Hematopoietic multipotent progenitor cell treated with erythropoietin and hydrocortisone succinate and interleukin-3 and kit ligand, for 8 days (in vitro differentiated cells): ENCODE results near the gene NEDD9.

Experiments used
- DNase-seq: peaks from one replicate; pipeline ENCODE4 v3.0.0-alpha.2; 2015

Gene NEDD9

GRCh38 chr6:11232770-11233626 lies 530 bp upstream of the NEDD9 start:
- DNase-seq, result no peak

GRCh38 chr6:11231564-11232192 lies 790 bp downstream of the NEDD9 start:
- DNase-seq, result no peak

DNA sequence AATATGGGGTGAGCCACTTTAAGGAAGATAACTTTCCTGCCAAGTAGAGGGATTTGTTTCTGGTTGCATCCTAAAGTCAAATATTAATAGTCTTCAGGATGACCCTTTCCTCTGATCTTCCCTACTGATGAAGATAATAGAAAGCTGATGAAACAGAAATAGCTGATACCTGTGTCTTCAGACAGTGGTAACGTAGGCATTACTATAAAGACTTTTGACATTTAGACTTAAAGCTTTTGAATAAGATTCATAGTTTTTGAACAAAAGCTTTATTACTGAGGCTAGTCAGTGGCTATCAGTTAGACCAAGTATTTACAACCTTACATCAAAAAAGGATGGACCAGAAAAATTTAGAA lies 1.4 kb downstream of the NEDD9 start:
- no peak for DNase-seq

GRCh38 chr6:11230158-11231107 lies 2.0 kb downstream of the NEDD9 start:
- no peak for DNase-seq

GRCh38 chr6:11229655-11230046 lies 2.8 kb downstream of the NEDD9 start:
- no peak for DNase-seq

DNA sequence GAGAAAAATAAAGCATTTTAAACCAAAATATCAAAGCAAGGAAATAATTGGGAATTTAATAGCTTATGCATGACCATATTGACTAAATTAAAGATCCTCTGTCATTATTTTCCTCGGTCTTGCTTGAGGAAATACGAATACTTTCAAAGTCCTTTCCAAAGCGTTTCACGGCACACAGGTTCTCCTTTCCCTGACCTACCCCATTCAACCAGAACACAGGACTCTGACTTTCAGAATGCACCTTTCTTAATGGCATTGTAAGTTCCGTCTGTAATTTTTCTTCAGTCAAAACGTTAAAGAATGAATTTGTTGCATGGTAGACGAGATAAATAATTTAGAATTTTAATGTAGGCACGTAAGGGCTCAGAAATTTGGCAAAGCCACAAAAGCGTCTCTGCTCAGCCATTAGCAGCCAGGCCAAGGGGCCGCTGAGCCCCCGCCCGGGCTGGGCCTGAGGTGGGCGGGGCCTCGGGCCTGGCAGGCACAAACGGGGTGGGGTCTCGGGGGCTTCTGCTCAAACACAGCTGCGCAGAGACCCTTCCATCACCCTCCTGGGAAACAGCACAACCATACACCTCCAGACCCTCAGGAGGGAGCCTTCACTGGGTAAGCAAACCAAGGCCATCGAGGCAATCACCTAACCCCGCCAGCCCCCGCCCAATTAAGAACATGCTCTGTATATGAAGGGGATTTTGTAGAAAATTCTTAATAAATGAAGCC lies 3.4 kb downstream of the NEDD9 start:
- DNase-seq, result no peak

DNA sequence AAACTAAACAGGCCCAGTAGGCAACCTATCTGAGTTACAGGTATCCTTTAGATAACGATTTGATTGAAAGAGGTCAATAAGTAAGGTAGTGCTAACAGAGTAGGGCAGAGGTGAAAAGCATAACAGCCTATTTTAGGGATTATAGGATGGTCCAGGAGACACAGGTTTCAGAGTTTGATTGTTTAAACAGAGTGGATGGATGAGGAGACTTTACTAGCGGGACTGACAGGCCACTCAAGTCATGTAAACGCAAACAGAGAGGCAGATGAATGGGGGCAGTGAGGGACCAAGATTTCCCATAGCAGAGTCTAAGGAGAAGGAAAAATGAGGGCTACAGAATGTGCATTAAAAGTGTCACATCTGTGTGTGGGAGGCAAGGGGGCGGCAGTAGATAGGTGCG lies 4.8 kb downstream of the NEDD9 start:
- no peak for DNase-seq

GRCh38 chr6:11226005-11226404 lies 6.5 kb downstream of the NEDD9 start:
- DNase-seq, result no peak

DNA sequence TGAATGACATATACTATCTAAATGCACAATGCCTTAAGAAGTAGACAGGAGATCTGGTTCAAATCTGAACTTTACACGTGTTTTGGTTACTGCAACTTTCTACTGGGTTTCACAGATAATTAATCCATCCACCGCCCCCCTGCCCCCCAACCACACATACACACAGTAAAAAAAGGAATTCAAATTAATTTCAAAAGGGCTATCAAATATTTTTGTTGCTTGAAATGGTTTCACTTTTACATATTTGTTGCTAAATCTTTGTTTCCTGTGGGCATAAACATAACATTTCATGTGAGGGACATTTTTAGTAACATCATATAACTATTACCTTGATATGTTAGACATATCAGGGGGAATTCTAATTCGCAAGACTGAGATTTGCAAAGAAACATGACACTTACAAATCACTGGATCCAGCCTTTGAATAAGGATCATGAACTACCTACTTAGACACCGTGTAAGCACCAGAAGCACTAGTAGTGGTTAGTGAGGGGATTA lies 7.5 kb downstream of the NEDD9 start:
- DNase-seq, result no peak

DNA sequence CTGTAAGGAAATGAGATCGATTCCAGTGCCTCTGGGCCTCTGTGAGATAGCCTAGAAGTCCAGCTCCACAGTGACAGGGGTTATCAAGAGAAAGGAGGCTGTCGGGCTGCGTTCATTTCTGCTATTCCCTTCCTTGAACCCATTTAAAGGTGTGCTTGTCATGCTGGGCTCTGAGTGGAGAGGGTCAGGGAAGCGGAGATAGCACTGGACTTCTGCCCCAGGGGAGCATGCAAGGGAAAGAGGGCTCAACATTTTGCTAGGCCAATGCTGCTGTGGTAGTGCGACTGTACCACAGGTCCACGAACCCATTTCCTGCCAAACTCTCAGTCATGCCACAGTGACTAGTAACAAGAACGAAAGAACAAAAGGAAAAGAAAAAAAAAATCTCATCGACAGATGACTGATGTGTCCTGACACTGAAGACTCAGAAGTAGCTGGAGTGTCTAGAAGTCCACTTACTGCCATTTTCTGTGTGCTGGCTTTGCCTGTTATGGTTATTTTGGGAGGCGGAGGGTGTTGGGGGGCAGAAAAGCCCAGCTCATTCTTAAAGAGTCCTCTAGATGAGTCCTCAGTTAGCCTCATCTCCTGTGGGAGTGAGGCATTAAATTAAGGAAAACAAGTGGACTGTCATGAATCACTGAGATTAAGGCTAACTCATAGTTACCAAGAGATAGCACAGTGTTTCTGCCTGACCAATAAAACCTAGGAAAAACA lies 8.1 kb downstream of the NEDD9 start:
- no peak for DNase-seq

- DNase-seq, result no peak
Observed at GRCh38 chr6:11223286-11223864, 9.1 kb downstream of the NEDD9 start.

DNA sequence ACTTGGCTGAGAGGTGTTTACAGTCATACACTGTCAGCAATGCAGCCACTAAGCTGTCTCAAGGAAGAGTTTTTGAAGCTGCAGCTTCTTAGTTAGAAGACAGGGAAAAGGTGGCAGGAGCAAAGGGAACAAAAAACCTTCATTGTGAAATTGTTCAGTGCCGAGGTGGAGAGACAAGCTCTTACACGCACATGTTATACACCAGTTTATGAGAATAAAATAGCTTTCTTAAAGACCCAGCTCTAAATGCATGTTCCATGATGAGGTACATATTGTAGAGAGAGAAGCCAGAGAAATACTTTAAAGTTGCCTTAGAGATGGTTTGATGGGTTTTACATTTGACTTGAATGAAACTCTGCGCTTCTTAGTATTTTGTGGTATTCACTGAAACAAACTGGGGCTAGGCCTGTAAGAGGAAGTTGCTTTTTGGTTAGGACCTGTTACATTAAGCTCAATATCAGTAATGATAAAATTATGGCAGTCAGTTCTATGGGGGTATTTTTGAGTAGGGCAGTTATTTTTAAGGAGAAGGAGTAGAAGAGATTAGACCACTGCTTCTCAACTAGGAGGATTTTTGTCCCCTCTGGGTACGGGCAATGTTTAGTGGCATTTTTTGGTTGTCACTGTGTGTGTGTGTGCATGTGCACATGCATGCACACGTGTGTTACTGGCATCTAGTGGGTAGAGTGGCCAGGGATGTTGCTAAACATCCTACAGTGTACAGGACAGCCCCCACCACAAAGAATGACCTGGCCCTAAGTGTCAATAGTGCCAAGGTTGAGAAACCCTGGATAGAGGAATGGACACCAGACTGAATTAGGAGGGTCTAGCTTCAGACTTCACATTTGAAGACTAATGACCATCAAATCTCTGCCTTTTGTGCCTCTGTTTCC lies 9.8 kb downstream of the NEDD9 start:
- DNase-seq, result no peak

- peak; percentile 12 for DNase-seq
Observed at GRCh38 chr6:11221623-11222384, 10.7 kb downstream of the NEDD9 start.

- no peak for DNase-seq
Observed at GRCh38 chr6:11219400-11219834, 13.1 kb downstream of the NEDD9 start.

DNA sequence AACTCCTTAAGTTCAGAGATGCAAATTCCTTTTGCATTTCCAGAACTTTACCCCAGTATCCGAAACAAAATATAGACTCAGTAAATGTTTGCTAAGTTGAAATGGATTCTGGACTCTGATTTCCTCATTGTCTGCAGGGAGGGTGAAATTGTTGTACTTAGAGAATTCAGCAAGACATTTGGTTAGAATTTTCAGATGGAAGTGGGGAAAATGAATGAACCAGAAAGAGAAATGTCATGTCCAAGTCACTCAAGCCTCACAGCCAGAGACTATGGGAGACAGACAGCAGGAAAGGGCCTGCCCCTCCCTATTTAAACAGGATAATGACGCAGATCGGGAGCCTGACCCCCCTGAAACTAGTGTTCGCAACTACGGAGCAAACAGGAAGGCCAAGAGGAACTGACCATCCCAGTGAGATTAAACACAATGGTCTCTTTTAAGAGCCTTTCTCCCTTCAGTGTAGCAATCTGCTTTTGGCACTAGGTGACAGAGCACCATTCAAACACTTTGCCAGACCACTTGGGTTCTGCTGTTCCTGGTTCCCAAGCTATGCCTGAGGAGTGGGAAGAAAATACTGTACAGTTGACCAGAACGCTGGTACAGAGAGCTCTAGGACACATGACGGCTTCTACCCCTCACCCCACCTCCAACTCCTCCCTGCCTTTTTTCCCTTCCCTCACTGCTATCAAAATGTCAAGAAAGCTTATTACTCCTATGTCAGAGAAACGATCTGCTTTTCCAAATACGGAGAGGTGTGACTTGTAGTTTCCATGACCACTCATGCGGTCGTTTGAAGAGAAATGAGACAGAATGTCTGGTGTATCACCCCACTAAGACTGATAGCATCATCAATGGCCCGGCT lies 13.7 kb downstream of the NEDD9 start:
- no peak for DNase-seq

GRCh38 chr6:11218102-11218442 lies 14.4 kb downstream of the NEDD9 start:
- no peak for DNase-seq

DNA sequence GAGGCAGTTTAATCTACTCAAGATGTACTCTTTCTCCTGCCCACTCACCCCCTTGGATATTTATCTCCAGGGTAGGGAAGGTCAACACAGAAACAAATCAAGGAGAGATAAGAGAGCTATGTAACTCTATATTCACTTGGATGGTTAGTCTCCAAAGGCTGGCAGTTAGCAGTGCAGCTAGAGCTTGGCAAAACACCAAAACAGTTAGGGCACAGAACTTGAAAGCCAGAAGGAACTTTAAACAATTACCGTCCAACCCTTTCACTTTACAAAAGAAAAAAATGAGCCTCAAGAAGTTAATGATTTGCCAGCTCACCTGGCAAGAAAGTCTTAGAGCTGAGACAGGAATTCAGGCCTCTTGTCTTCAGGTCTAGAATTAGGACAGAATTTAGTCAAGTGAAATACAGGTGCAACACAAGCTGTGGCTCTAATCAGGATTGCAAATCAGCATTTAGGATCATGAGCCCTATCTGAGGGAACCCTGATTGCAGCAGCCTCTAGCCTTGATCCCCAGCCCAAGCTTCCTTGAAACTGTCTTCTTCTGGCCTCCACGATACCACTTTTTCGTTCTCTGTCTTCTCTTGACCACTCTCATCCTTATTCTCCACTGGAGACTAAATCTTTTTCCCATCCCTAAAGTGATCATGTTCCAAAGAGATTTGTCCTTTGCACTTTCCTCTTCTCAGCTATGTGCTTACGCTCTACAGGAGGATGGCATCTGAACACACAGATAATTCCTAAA lies 14.9 kb downstream of the NEDD9 start:
- DNase-seq, result peak; percentile 14

- DNase-seq, result no peak
Observed at GRCh38 chr6:11215773-11216172, 16.7 kb downstream of the NEDD9 start.
